SIG-M5 (cell line): ENCODE results near the gene BRICD5.

ENCODE experiments used
- DNase-seq: peaks from one replicate; lab custom pipeline; 2025; lab: John Stamatoyannopoulos, UW

The BRICD5 gene

DNA sequence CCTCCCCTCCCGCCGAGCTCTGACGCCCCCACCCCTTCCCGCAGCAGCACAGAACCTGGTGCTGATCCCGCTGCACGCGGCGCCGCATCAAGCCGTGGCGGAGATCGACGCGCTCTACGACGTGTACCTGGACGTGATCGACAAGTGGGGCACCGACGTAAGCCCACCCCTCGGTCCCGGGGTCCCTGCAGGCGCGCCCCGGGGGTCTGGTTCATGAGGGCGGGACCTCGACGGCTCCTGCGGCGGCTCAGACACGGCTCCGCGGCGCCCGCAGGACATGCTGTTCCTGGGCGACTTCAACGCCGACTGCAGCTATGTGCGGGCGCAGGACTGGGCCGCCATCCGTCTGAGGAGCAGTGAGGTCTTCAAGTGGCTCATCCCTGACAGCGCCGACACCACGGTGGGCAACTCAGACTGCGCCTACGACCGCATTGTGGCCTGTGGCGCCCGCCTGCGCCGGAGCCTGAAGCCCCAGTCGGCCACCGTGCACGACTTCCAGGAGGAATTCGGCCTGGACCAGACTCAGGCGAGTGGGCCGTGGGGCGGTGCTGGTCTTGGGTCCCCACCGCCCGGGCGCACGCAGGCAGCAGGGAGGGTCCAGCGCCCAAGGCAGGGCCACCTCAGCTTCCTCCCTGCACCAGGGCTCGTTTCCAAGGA is 27.0 kb upstream of the BRICD5 start:
- DNase-seq: no peak

DNA sequence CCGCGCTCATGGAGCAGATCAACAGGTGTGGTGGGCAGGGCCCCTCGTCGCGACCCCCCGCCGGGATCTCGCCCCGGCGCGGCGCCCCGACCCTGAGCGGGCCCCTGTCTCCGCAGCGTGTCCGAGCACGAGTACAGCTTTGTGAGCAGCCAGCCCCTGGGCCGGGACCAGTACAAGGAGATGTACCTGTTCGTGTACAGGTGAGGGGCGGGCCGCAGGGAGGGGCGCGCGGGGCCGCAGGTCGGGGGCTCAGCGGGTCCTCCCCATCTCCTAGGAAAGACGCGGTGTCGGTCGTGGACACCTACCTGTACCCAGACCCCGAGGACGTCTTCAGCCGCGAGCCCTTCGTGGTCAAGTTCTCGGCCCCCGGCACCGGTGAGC is 26.4 kb upstream of the BRICD5 start:
- DNase-seq: no peak

DNA sequence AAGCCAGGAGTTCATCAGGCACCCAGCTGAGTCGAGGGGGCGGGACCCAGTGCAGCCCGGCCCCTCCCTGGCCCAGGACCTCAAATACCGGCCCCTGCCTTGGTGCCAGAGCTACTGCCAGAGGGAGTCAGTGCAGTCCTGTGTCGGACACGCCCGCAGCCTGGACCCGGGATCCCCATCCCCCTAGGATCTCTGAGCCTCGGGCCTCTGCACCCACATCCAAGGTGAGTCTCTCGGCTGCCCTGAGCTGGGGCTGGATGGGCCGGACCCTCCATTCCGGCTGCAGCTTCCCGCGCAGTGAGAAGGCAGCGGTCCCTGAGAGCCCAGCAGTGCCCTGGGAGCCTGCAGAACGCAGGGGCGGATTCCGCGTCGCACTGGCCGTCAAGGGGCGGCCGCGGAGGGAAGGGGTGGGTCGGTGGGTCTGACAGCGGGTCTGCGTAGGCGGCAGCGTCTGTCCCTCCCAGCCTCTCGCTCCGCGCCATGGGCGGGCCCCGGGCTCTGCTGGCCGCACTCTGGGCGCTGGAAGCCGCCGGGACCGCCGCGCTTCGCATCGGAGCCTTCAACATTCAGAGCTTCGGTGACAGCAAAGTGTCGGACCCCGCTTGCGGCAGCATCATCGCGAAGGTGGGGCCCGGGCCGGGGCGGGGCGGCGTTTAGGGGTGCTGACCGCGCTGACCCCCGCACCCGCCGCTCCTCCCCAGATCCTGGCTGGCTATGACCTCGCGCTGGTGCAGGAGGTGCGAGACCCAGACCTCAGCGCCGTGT is 25.9 kb upstream of the BRICD5 start, which contains the start of gene DNASE1L2:
DNASE1L2 (plus strand) TSS at position 108 of the 765 bp plus-strand sequence; CDS start at position 481, 373 bp downstream.
- DNase-seq: no peak

DNA sequence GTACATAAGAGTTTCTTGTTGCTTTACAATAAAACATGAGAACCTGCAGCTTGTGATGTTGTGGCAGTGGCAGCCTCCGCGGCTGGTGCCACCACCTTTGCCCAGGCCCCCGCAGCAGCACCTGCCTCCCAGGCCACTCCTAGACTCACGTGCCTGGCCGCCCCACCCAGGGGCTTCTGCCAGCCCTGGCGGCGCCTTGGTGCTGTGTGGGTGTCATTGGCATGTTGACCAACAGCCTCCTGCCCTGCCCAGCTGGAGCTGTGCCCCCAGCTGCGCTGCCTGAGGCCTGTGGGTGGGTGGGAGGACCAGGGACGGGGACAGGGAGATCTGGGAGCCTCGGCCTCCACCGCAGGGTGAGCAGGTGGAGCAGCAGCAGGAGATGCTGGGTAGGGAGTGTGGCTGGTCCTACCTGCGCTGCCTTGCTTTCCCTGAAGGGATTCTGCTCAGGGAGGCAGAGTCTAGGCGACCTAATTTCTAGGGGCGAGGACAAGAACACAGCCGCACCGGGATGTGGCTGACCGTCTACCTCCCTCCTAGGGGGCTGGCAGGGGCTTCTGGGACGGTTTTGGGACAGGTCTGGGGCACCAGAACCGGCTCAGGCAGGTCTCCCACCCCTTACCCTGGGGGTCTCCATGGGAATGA is 25.2 kb upstream of the BRICD5 start:
- no peak for DNase-seq

DNA sequence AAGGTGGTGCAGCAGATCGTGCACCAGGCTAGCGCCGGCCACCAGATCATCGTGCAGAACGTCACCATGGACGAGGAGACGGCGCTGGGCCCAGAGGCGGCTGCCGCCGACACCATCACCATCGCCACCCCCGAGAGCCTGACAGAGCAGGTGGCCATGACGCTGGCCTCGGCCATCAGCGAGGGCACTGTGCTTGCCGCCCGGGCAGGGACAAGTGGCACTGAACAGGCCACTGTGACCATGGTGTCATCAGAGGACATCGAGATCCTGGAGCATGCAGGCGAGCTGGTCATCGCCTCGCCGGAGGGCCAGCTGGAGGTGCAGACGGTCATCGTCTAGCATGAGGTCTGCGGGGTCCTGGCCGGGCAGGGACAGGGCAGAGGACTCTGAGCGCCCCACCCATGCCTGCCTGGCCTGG is 24.6 kb upstream of the BRICD5 start:
- no peak for DNase-seq

DNA sequence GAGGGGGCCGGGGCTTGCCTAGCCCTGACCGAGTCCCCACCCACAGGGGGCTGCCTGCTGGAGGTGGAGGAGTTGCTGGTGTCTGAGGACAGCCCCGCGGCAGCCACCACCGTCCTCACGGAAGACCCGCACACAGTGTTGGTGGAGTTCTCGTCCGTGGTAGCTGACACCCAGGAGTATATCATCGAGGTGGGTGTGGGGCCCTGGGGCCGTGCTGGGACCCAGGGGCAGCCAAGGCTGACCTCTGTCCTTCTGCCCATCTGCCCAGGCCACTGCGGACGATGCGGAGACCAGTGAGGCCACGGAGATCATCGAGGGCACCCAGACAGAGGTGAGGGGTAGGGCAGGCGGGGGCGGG is 24.1 kb upstream of the BRICD5 start:
- DNase-seq: no peak

DNA sequence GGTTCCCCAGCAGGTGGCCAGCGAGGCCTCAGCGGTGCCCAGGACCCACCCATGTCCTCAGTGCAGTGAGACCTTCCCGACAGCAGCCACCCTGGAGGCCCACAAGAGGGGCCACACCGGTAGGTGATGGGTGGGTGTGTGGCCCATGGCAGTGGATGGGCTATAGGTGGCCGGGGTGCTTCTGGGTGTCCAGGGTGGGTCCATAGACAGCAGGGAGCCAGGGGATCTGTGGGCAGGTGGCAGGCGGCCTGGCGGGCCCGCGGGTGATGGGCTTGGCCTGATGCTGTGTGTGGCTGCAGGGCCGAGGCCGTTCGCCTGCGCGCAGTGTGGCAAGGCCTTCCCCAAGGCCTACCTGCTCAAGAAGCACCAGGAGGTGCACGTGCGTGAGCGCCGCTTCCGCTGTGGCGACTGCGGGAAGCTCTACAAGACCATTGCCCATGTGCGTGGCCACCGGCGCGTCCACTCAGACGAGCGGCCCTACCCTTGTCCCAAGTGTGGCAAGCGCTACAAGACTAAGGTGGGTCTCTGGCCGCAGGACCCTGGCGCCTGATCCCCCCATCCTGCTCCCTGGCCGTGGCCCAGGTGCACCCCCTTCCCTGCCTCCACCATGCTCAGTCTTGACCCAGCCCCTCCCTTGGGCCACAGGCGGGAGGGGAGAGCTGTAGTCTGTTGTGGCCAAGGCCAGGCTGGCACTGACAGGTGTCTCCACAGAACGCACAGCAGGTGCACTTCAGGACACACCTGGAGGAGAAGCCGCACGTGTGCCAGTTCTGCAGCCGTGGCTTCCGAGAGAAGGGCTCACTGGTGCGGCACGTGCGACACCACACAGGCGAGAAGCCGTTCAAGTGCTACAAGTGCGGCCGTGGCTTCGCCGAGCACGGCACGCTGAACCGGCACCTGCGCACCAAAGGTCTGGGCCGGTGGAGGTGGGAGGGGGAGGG is 23.5 kb upstream of the BRICD5 start:
- DNase-seq: no peak

DNA sequence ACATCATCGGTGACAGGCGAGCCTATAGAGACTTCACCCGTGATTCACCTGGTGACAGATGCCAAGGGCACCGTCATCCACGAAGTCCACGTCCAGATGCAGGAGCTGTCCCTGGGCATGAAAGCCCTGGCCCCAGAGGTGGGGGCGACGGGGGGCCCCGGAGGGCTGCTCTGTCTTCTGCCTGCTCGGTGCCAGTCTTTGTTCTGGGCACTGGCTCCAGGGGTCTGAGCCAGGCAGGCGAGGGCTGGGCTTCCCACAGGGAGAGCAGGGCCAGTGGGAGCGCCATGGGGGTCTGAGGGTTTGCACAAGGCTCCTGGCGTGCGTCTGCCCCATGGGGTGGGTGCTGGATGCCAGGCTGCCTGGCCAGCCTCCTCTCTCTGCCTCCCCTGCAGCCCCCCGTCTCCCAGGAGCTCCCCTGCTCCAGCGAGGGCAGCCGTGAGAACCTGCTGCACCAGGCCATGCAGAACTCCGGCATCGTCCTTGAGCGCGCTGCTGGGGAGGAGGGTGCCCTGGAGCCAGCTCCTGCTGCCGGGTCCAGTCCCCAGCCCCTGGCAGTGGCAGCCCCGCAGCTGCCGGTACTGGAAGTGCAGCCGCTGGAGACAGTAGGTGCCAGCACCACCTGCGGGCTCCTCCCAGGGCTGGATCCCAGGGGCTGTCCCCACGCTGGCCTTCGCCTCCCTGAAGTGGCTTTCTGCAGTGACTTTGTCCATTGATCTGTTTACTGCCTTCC is 22.5 kb upstream of the BRICD5 start:
- no peak for DNase-seq

DNA sequence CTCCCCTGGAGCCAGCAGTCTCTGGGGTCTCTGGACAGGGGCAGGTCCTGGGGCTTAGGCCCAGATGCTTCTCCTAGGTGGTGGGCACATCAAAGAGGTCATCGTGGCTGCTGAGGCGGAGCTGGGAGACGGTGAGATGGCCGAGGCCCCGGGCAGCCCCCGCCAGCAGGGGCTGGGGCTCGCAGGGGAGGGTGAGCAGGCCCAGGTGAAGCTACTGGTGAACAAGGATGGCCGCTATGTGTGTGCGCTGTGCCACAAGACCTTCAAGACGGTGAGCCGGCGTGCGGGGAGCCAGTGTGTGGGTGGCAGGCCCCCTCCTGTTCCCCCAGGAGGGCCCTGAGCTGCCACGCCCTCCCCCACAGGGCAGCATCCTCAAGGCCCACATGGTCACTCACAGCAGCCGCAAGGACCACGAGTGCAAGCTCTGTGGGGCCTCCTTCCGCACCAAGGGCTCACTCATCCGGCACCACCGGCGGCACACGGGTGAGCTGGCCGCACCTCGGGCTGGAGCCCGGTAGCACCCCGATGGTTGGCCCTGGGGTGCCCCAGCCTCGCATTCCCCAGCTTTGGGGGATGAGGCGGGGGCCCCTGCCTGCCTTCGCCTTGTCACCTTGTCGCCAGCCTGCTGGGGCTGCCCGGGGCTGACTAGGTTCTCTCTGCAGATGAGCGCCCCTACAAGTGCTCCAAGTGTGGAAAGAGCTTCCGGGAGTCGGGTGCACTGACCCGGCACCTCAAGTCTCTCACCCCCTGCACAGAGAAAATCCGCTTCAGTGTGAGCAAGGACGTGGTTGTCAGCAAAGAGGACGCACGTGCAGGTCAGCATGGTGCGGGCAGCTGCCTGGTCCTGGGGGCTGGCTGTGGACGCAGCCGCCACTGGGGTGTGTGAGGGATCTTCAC is 21.7 kb upstream of the BRICD5 start:
- no peak for DNase-seq

DNA sequence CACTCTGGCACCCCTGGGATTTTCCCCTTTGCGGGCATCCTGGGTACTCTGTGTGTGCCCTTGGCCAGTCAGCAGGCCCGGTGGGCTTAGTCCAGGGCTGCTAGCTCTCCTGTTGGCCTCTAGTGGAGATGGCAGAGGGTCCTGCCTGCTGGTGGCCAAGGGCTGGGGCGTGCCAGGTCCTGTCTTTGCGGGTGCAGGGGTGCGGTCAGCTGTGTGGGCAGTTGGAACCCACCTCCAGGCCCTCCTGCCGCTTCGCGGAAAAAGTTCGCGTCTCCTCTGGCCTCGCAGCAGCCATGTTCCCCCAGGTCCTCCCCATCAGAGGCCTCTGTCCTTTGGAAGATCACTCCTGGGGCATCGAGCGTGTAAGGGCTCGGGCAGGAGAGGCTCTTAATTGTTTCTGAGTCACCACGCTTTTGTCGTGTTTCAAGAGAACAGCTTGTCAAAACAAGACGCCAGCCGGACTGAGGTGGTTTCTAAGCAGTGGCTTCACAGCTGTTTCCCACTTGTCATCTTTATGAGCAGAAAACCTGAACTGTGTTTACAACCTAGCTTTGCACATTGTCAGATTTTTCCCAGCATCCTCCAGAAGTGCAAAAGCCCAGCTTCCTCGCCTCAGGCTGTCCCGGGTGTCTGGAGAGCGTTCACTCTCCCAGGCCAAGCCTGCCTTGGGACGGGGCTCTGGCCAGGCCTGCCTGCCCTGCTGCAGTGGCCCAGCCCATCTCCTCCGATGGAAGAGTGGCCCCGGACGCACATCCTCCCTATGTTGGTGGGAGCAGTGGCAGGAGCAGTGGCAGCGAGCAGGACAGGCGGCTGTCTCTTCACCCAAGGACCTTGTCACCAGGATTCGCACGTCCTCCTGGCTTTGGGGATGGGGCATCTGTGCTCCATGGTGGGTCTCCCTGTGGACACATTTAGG is 20.6 kb upstream of the BRICD5 start:
- DNase-seq: no peak

DNA sequence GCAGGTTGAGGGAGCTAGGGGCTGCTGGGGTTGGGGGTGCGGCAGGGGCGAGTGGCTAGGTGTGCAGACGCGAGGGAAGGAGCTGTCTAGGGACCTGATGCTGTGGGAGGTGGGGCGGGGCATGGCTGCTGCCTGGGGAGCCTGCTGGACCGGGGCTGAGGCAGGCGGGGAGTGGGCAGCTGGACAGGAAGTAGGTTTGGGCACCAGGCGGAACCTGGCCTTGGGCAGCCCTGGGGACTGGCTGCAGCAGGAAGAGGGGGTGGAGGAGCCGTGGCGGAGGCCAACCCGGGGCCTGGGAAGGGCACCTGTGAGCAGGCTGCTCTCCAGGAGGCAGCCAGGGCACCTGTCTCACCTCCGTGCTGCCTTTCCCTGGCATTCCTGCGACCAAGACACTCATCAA is 19.7 kb upstream of the BRICD5 start:
- no peak for DNase-seq

DNA sequence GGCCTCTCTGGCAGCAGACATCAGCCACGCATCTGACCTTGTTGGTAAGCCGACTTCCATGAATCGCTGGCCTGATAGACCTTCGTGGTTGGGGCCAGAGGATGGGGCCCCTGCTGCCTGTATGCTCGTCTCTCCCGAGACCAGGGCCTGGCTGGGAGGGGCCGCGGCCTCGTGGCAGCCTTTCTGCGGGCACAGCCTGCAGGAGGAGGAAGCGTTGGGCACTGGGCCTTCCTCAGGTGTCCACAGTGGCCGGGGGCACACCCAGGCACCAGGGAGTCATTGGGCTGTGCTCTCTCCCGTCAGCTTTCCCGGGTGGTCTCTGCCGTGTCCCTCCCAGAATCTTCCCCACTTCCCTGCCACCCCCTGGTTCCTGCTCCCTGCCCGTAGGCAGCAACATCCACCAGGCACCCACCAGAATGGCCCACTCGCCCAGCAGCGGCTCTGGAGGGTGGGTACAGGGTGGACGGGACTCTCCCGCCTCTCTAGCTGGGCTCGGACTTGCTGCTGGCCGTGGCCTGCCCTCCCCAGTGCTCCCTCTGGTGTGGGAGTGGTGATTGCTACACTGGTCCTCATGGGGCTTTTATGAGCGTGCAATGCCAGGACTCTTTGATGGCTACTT is 19.1 kb upstream of the BRICD5 start:
- DNase-seq: no peak

DNA sequence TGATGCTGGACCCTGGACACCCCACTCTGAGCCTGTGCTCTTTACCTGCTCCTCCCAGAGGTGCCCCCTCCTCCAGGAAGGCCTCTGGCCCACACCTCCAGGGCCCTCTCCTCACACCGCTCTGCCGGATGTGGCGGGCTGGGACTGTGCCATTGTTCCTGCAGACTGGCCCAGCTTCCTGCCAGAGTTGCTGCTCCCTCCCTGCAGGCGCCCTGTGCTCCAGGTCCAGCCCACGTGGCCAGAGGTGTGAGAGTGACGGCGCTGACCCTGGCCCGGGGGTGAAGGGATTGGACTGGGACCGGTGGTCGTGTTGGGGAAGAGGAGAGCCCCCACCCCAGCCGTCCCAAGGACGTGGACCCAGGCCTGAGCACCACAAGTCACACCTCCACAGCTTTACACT is 18.4 kb upstream of the BRICD5 start:
- no peak for DNase-seq

DNA sequence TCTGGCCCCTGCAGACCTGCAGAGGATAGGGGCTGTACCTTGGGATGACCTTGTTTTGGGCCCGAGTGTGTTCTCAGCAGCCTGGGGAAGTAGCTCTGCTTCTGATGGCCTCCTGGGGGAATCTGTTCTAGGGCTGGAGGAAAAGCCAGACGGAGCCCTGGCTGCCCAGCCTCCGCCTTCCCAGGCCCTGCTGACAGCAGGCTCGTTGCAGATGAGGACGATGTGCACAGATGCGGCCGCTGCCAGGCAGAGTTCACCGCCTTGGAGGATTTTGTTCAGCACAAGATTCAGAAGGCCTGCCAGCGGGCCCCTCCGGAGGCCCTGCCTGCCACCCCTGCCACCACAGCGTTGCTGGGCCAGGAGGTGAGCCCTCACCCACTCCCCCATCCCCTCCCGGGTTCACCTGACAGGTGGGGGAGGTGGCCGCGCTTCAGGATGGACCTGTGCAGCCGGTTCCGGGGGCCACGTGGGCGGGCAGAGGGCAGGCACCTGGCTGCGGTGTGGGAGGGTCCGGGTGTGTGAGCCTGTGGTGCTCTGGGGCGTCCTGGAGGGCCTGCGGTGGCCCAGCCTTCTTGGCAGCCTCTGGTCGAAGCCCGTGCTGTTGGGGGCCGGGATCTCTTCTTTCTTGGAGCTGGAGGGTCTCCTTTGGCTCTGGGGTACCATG is 17.6 kb upstream of the BRICD5 start:
- DNase-seq: no peak

DNA sequence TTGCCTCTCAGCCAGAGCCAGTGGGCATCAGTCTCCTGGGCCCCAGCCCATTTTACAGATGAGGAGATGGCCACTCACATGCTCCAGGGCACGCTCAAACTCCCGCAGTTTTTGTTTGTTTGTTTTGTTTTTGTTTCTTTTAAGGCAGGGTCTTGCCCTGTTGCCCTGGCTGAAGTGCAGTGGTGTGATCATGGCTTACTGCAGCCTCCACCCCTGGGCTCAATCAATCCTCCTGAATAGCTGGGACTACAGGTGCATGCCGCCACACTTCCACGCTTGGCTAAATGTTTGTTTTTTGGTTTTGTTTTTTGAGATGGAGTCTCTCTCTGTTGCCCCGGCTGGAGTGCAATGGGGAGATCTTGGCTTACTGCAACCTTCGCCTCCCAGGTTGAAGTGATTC is 16.3 kb upstream of the BRICD5 start:
- no peak for DNase-seq

DNA sequence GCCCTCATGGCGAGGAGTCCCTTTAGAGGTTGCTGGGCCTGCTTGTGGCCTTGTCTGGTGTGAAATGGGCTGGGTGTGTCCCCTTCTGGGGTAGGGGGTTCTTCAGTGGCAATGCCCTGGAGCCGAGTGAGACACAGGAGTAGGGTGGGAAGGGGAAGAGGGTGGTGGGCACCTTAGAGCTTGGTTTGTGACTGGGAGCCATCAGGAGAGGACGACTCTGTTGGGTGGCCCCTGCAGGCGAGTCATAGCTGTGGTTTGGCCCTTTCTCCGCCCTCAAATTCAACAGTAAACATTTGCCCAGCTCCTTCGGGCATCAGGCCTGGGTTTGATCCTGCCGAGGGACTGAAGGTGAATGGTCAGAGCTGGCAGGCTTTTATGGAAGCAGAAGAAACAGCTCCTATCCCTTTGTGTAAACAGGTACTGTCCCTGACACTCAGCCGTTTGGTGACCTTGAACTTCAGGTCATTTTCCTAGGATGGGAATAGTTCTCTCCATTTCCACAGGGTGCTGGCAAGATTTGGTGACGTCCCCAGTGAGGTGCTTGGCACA is 15.7 kb upstream of the BRICD5 start:
- no peak for DNase-seq

DNA sequence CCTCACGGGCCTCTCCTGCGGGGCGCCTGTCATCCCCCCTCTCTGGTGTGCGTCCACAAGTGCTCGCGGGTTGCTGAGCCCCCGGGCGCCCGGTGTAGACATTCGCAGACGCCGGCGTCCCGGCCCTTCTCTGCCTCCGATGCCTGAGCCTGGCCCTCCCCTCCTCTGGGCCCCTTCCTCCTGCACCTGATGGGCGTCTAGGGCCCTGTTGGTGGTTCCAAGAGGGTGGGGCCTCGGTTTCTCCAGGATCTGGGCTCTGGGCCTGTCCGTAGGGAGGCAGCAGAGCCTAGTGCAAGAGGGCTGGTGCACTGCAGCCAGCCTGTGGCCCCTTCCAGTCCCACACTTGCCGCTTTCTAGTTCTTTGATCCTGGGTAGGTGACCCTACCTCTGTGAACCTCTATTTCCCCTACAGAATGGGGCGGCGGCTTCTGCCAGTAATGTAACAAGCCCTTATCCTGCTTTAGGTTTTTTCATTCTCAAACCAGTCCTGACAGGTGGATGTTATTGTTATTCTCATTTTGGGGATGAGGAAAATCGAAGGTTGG is 13.4 kb upstream of the BRICD5 start:
- DNase-seq: no peak
